GM12892 (cell line): Measurements from ENCODE around the gene WDFY4.

Experiments used
- POLR2A ChIP-seq: IDR thresholded peaks from 2 replicates; pipeline ENCODE4 v1.6.1; 2011; ENCODE audit warnings: low read depth, low read length, control low read depth
- TAF1 ChIP-seq: IDR thresholded peaks from 2 replicates; pipeline ENCODE4 v1.6.1; 2011; ENCODE audit warnings: low read depth, mild to moderate bottlenecking, control low read depth, low read length, borderline replicate concordance

DNA sequence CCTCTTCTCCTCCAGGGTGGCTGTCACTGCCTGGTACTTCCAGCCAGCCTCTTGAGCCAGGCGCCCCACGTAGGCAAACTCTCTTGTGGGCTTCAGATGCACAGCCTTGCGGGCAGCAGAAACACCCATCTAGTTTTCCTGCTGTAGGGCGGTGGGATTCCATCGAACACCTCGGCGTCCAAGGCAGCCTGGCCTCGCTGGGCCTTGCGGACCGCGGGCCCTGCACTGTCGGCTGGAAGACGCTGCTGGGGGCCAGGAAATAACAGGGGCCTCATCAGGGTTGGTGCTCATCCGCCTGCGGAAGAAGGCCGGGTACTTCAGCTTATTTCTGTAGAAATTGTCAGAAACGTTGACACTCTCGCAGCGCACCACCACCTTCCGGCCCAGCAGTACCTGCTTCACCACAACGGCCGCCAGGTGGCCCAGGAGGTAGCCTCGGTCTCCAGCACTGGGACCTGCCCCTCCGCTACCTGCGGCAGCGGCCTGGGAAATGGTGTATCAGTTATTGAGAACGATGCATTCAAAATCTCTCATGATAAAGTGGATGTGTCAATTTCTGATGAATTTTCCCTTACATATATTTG is 61.1 kb downstream of the WDFY4 start:
- TF ChIP-seq POLR2A: no peak
- TF ChIP-seq TAF1: no peak
